ENCODE data around the gene FCN3. TPM values are rescaled to one million over a fixed set of nuclear protein-coding genes. Genes with fewer than 3 reads are reported as not detected.

FCN3 gene
- total and polyA plus RNA-seq, 9 of the 15 experiments (the other 6 are each of a cell fraction or from before 2014, with no cell fraction given) = 0.49 TPM; not detected in 8

GRCh38 chr1:27365372-27366112 lies 9.1 kb downstream of the FCN3 start (continued):
- no peak for TF ChIP-seq E4F1 (CRISPR knock-in tag; IDR thresholded peaks at IDR 0.05; ENCODE audit: borderline replicate concordance)
- TF ChIP-seq TAF15 (IDR thresholded peaks at IDR 0.05; ENCODE audit: low read depth, low read length) = no peak
- TF ChIP-seq TAF1 (IDR thresholded peaks at IDR 0.05; ENCODE audit: control insufficient read depth, extremely low read depth, insufficient read depth, low read length, severe bottlenecking) = peak; percentile 64
- TF ChIP-seq E2F6 (IDR thresholded peaks at IDR 0.05; ENCODE audit: borderline replicate concordance in 1 of 2, extremely low read depth in 1 of 2, insufficient read depth in 1 of 2, insufficient read length in 1 of 2, low read depth in 1 of 2, low read length in 1 of 2, poor library complexity in 1 of 2, severe bottlenecking in 1 of 2) = peak in 1 of 2 experiments; percentile 43
- TF ChIP-seq ZNF140 (CRISPR knock-in tag; IDR thresholded peaks at IDR 0.05) = no peak
- TF ChIP-seq ZNF512 (tag; IDR thresholded peaks at IDR 0.05) = no peak
- TF ChIP-seq ZNF696 (CRISPR knock-in tag; conservative IDR thresholded peaks at IDR 0.05) = no peak
- no peak for TF ChIP-seq KLF16 (IDR thresholded peaks at IDR 0.05)
- TF ChIP-seq RBM34 (IDR thresholded peaks at IDR 0.05; ENCODE audit: borderline replicate concordance, insufficient read depth, low read length) = no peak
- no peak for TF ChIP-seq HOXB6 (CRISPR knock-in tag; IDR thresholded peaks at IDR 0.05; ENCODE audit: borderline replicate concordance)
- TF ChIP-seq ZBTB17 (CRISPR knock-in tag; IDR thresholded peaks at IDR 0.05) = no peak
- no peak for TF ChIP-seq ZBTB34 (CRISPR knock-in tag; IDR thresholded peaks at IDR 0.05)
- peak; percentile 62 for TF ChIP-seq TBP (optimal IDR thresholded peaks at IDR 0.05; ENCODE audit: low read depth, low read length)
- TF ChIP-seq SIN3B (IDR thresholded peaks at IDR 0.05; ENCODE audit: low read depth) = no peak
- TF ChIP-seq COPS2 (conservative IDR thresholded peaks at IDR 0.05) = no peak
- no peak for TF ChIP-seq ZBTB43 (CRISPR knock-in tag; IDR thresholded peaks at IDR 0.05)
- no peak for TF ChIP-seq RUNX1 (IDR thresholded peaks at IDR 0.05; ENCODE audit: low read depth)
- TF ChIP-seq RBM22 (IDR thresholded peaks at IDR 0.05; ENCODE audit: low read depth, low read length, poor library complexity, severe bottlenecking) = no peak
